PC-3 (cell line): ENCODE measurements around the gene CLNK. TPM values are rescaled to one million over a fixed set of nuclear protein-coding genes. Genes with fewer than 3 reads are reported as not detected.

Experiments used
- ATAC-seq: fragments of 200-7000 bp; cut with Tn5 transposase; 2 replicates; pipeline ENCODE4 v1.9.1; 2020; ENCODE audit warnings: mild to moderate bottlenecking, moderate library complexity
- BruUV-seq: library from RNA; stranded (reverse); fragments of 400-500 nt; replicated peaks from 2 replicates; lab custom pipeline; 2021; lab: Mats Ljungman, UMichigan
- CTCF ChIA-PET: fragments of 300-600 bp; sonication (Branson Sonifier 250); formaldehyde crosslinking; loops from one replicate; lab custom pipeline; 2022; ENCODE audit warnings: antibody characterized with exemption; lab: Charles Lee
- POLR2A ChIA-PET: fragments of 300-600 bp; sonication (Branson Sonifier 250); formaldehyde crosslinking; loops from one replicate; lab custom pipeline; 2022; ENCODE audit warnings: antibody characterized with exemption; ENCODE audit not compliant: unreplicated experiment; lab: Charles Lee
- DNase-seq: peaks from one replicate; pipeline ENCODE4 v3.0.0-alpha.2; 2015
- H2AFZ ChIP-seq: fragments of 300-600 bp; sonication (generic); 2 replicates; pipeline ENCODE4 v1.6.0; 2016; ENCODE audit warnings: antibody characterized with exemption, low read length
- H3F3A ChIP-seq: fragments of 300-600 bp; sonication (generic); one replicate; pipeline ENCODE4 v1.6.0; 2017; ENCODE audit warnings: antibody characterized with exemption, low read length, control low read depth, mild to moderate bottlenecking; ENCODE audit not compliant: unreplicated experiment
- H3K27ac ChIP-seq: fragments of 300-600 bp; sonication (generic); 2 replicates; pipeline ENCODE4 v1.5.1; 2016; ENCODE audit warnings: mild to moderate bottlenecking, low read length
- H3K27me3 ChIP-seq: fragments of 300-600 bp; sonication (generic); 2 replicates; pipeline ENCODE4 v1.6.1; 2016; ENCODE audit warnings: low read length, mixed read lengths
- H3K36me3 ChIP-seq: fragments of 300-600 bp; sonication (generic); 2 replicates; pipeline ENCODE4 v1.6.1; 2016; ENCODE audit warnings: low read depth, mixed run types, low read length, mixed read lengths
- H3K4me1 ChIP-seq: fragments of 300-600 bp; sonication (generic); 2 replicates; pipeline ENCODE4 v1.5.1; 2016; ENCODE audit warnings: low read length; ENCODE audit not compliant: insufficient read depth
- H3K4me2 ChIP-seq: fragments of 300-600 bp; sonication (generic); 2 replicates; pipeline ENCODE4 v1.6.0; 2016; ENCODE audit warnings: low read length
- H3K4me3 ChIP-seq: fragments of 300-600 bp; sonication (generic); 2 replicates; pipeline ENCODE4 v1.5.1; 2016; ENCODE audit warnings: mild to moderate bottlenecking, low read length, mixed read lengths
- H3K79me2 ChIP-seq: fragments of 300-600 bp; sonication (generic); 2 replicates; pipeline ENCODE4 v1.6.1; 2017; ENCODE audit warnings: low read length, mixed read lengths
- H3K9ac ChIP-seq: fragments of 300-600 bp; sonication (generic); 2 replicates; pipeline ENCODE4 v1.6.0; 2016; ENCODE audit warnings: mild to moderate bottlenecking, low read length
- H3K9me2 ChIP-seq: fragments of 300-600 bp; sonication (generic); replicated peaks from 2 replicates; pipeline ENCODE4 v1.6.1; 2016; ENCODE audit warnings: mixed run types, low read length, mixed read lengths
- H3K9me3 ChIP-seq: fragments of 300-600 bp; sonication (generic); 2 replicates; pipeline ENCODE4 v1.6.1; 2016; ENCODE audit warnings: low read length, mixed read lengths
- H4K20me1 ChIP-seq: fragments of 300-600 bp; sonication (generic); 2 replicates; pipeline ENCODE4 v1.6.1; 2016; ENCODE audit warnings: low read length, mixed read lengths
- EZH2 ChIP-seq: fragments of 300-600 bp; sonication (generic); IDR thresholded peaks from one replicate; pipeline ENCODE4 v1.6.1; 2017; ENCODE audit warnings: antibody characterized with exemption, mild to moderate bottlenecking, low read length; ENCODE audit not compliant: unreplicated experiment
- EZH2phosphoT487 ChIP-seq: fragments of 300-600 bp; sonication (generic); IDR thresholded peaks from 2 replicates; pipeline ENCODE4 v1.6.1; 2018; ENCODE audit warnings: mild to moderate bottlenecking, antibody characterized with exemption, low read length, borderline replicate concordance
- intact Hi-C: fragments of 100-400 bp; cut with micrococcal nuclease; formaldehyde crosslinking; loops from 2 replicates; pipeline ENCODE4 v1.9.0; 2023
- total RNA-seq: library from RNA; depleted of rRNA; stranded (reverse); fragments of >200 nt; gene quantifications from 2 replicates; pipeline ENCODE4 v1.2.3, GENCODE V29; 2014
- TF ChIP-seq, protein P1 (sequence below): fragments of 300-600 bp; sonication (generic); conservative IDR thresholded peaks from 2 replicates; pipeline ENCODE4 v1.5.1; 2017; ENCODE audit warnings: antibody characterized with exemption, low read depth, mild to moderate bottlenecking, low read length

The CLNK gene
- total RNA-seq, 1 experiment from 2014 or later = not detected

DNA sequence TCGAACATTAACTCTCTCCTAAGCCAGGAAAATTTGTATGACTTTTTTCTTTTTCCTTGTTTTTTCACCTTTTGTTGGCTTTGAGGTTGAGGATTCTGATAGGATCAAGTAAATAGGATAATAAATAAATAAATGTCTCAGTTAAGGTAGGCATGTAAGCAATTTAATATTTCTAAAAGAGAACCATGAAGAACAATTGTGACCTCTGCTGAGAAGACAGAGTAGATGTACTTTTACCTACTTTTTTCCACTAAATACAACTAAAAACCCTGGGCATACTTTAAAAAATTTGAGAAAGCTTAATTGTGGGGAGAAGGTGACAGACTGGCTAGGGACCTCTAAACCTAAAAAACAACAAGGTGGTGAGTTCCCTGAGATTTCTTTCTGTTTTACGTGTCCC, 31.6 kb upstream of the CLNK start:
- ATAC-seq (no peak), DNase-seq (no peak)
- no TSS peak for BruUV-seq
- H3K9ac ChIP-seq = no peak overlapping the region
- H2AFZ ChIP-seq = no peak overlapping the region
- no peak overlapping the region for H3K4me2 ChIP-seq
- ChIA-PET CTCF (interaction anchor here (0.5 kb wide), 1 partner anchor 152 kb away, joined by 6 read pairs; no protein-coding TSS in a partner anchor), POLR2A (no interaction called here)
- H4K20me1 ChIP-seq = no peaks in the 10 kb centered on the region
- 0 out of 2 replicates have a peak, but pooled peaks cover 4% of the 10 kb centered on the region for H3K4me1 ChIP-seq
- TF ChIP-seq EZH2 (no peak), EZH2phosphoT487 (no peak)
- H3K27ac ChIP-seq = no peak overlapping the region
- no peaks in the 10 kb centered on the region for H3K9me2 ChIP-seq
- no peaks in the 10 kb centered on the region for H3K27me3 ChIP-seq
- no peaks in the 10 kb centered on the region for H3F3A ChIP-seq
- no peaks in the 10 kb centered on the region for H3K36me3 ChIP-seq
- intact Hi-C loops = loop anchor here (1.0 kb wide), 1 partner anchor 134 kb away; no protein-coding TSS in a partner anchor
- H3K4me3 ChIP-seq = no peak overlapping the region
- no peaks in the 10 kb centered on the region for H3K9me3 ChIP-seq
- H3K79me2 ChIP-seq = no peaks in the 10 kb centered on the region

DNA sequence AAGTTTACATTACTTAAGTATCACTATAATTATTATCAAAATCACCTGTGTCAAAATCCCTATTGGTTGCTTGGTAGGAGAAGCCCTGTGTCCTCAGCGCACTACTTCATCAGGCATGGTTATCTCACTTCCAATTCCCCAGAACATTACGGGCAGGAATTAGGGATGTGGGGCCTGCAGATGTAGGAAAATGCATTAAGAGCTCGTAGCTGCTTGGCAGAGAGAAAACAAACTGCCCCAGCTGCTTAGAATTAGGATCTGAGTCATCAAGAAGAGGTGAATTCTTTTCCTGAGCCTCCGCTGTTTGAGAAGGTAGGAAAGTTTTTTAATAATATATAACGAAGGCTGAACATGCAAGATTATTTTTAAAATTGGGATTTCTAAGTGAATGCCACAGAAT, 31.1 kb upstream of the CLNK start:
- ChIA-PET POLR2A (no interaction called here), CTCF (interaction anchor here (0.5 kb wide), 1 partner anchor 152 kb away, joined by 6 read pairs; no protein-coding TSS in a partner anchor)
- Histone ChIP-seq H3K4me3 (no peak overlapping the region), H3K4me1 (0 out of 2 replicates have a peak, but pooled peaks cover 4% of the 10 kb centered on the region), H3K4me2 (no peak overlapping the region), H3K27me3 (no peaks in the 10 kb centered on the region), H2AFZ (no peak overlapping the region), H3K27ac (no peak overlapping the region), H3K9ac (no peak overlapping the region), H4K20me1 (no peaks in the 10 kb centered on the region), H3F3A (no peaks in the 10 kb centered on the region), H3K9me3 (no peaks in the 10 kb centered on the region), H3K36me3 (no peaks in the 10 kb centered on the region), H3K79me2 (no peaks in the 10 kb centered on the region), H3K9me2 (no peaks in the 10 kb centered on the region)
- TF ChIP-seq EZH2 (no peak), EZH2phosphoT487 (no peak)
- TF ChIP-seq, protein P1, sequence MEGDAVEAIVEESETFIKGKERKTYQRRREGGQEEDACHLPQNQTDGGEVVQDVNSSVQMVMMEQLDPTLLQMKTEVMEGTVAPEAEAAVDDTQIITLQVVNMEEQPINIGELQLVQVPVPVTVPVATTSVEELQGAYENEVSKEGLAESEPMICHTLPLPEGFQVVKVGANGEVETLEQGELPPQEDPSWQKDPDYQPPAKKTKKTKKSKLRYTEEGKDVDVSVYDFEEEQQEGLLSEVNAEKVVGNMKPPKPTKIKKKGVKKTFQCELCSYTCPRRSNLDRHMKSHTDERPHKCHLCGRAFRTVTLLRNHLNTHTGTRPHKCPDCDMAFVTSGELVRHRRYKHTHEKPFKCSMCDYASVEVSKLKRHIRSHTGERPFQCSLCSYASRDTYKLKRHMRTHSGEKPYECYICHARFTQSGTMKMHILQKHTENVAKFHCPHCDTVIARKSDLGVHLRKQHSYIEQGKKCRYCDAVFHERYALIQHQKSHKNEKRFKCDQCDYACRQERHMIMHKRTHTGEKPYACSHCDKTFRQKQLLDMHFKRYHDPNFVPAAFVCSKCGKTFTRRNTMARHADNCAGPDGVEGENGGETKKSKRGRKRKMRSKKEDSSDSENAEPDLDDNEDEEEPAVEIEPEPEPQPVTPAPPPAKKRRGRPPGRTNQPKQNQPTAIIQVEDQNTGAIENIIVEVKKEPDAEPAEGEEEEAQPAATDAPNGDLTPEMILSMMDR = no peak
- DNase-seq (peak; percentile 20), ATAC-seq (no peak)
- BruUV-seq = no TSS peak
- intact Hi-C loops = loop anchor here (1.0 kb wide), 1 partner anchor 133 kb away; no protein-coding TSS in a partner anchor

DNA sequence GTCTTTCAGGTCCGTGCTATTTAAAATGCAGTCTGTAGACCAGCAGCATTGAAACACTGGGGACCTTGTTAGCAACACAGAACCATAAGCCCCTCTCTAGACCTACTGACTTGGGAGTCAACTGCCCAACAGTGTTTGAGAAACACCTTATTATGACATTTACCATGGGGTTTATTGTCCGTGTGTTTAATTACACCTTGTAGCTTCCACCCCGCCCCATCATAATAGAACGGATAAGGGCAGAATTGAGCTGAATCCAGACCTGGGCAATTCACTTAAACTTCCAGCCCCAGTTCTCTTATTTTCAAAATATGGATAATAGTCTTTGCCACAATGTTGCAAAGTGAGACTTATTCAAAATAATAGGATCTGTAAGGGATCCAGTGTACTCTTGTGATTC, 30.6 kb upstream of the CLNK start:
- no peaks in the 10 kb centered on the region for H3F3A ChIP-seq
- no peak overlapping the region for H3K4me2 ChIP-seq
- no peaks in the 10 kb centered on the region for H3K79me2 ChIP-seq
- ATAC-seq (no peak), DNase-seq (no peak)
- H3K27me3 ChIP-seq = no peaks in the 10 kb centered on the region
- TF ChIP-seq EZH2phosphoT487 = no peak
- no peak for TF ChIP-seq EZH2
- TF ChIP-seq, protein P1 = no peak
- H3K36me3 ChIP-seq = no peaks in the 10 kb centered on the region
- intact Hi-C loops = no loop called here
- ChIA-PET POLR2A (no interaction called here), CTCF (no interaction called here)
- BruUV-seq = no TSS peak
- no peaks in the 10 kb centered on the region for H3K9me3 ChIP-seq
- H3K4me3 ChIP-seq = no peak overlapping the region
- 0 out of 2 replicates have a peak, but pooled peaks cover 4% of the 10 kb centered on the region for H3K4me1 ChIP-seq
- H3K27ac ChIP-seq = no peak overlapping the region
- H3K9me2 ChIP-seq = no peaks in the 10 kb centered on the region
- no peaks in the 10 kb centered on the region for H4K20me1 ChIP-seq
- no peak overlapping the region for H3K9ac ChIP-seq
- no peak overlapping the region for H2AFZ ChIP-seq
